ENCODE data around the gene EGFLAM. TPM values are rescaled to one million over a fixed set of nuclear protein-coding genes. Genes with fewer than 3 reads are reported as not detected.

EGFLAM gene
- total RNA-seq, 1 donor from 2014 or later = not detected

DNA sequence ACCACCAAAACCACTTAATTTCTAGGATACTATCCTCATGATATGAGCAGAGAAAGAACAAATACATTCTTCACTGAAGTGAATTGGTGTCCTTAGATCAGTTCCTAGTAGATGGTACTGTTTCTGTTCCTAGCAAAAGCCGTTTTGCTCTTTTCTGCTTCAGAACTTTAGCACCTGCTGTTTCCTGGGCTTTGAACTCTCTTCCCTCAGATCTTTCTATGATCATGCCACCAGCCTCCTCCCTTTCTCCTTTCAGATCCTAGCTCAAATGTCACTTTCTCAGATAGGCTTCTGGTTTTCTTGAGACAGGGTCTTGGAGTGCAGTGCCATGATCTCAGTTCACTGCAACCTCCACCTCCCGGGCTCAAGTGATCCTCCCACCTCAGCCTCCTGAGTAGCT is 118.0 kb downstream of the EGFLAM start:
- no peak for DNase-seq (ENCODE audit: extremely low spot score, unreplicated experiment)
- Mint-ChIP-seq H3K27ac (ENCODE audit: unreplicated experiment) (no peak overlapping the region), H3K4me3 (ENCODE audit: unreplicated experiment) (no peak overlapping the region), H3K36me3 (ENCODE audit: unreplicated experiment) (no peaks in the 10 kb centered on the region), H3K9me3 (ENCODE audit: unreplicated experiment) (no peaks in the 10 kb centered on the region), H3K4me1 (ENCODE audit: unreplicated experiment) (peaks cover 20% of the 10 kb centered on the region), H3K27me3 (ENCODE audit: unreplicated experiment) (peaks cover 19% of the 10 kb centered on the region)
- TF ChIP-seq, protein P1, sequence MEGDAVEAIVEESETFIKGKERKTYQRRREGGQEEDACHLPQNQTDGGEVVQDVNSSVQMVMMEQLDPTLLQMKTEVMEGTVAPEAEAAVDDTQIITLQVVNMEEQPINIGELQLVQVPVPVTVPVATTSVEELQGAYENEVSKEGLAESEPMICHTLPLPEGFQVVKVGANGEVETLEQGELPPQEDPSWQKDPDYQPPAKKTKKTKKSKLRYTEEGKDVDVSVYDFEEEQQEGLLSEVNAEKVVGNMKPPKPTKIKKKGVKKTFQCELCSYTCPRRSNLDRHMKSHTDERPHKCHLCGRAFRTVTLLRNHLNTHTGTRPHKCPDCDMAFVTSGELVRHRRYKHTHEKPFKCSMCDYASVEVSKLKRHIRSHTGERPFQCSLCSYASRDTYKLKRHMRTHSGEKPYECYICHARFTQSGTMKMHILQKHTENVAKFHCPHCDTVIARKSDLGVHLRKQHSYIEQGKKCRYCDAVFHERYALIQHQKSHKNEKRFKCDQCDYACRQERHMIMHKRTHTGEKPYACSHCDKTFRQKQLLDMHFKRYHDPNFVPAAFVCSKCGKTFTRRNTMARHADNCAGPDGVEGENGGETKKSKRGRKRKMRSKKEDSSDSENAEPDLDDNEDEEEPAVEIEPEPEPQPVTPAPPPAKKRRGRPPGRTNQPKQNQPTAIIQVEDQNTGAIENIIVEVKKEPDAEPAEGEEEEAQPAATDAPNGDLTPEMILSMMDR (IDR thresholded peaks at IDR 0.05) = no peak

DNA sequence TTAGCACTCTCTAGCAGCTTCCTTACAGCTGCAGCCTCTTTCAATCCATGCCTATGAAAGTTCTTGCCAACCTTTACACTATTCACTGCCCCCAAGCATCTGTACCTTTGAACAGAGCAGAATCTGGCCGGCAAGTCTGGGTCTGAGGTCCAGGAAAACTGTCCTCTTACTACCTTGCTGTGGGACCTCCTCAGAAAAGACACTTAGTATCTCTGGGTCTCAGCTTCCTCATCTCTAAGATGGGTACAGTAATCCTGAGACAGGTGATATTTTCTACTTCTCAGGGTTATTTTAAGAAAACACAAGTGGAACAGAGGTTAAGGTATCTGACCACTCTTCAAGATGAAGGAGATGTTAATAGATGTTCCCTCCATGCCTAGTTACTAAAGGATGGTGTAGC is 120.2 kb downstream of the EGFLAM start:
- no peaks in the 10 kb centered on the region for H3K36me3 Mint-ChIP-seq (ENCODE audit: unreplicated experiment)
- peaks cover 19% of the 10 kb centered on the region for H3K27me3 Mint-ChIP-seq (ENCODE audit: unreplicated experiment)
- H3K4me3 Mint-ChIP-seq (ENCODE audit: unreplicated experiment) = no peak overlapping the region
- DNase-seq (ENCODE audit: extremely low spot score, unreplicated experiment) = no peak
- TF ChIP-seq, protein P1 (IDR thresholded peaks at IDR 0.05) = no peak
- no peak overlapping the region for H3K27ac Mint-ChIP-seq (ENCODE audit: unreplicated experiment)
- peaks cover 22% of the 10 kb centered on the region for H3K4me1 Mint-ChIP-seq (ENCODE audit: unreplicated experiment)
- no peaks in the 10 kb centered on the region for H3K9me3 Mint-ChIP-seq (ENCODE audit: unreplicated experiment)

DNA sequence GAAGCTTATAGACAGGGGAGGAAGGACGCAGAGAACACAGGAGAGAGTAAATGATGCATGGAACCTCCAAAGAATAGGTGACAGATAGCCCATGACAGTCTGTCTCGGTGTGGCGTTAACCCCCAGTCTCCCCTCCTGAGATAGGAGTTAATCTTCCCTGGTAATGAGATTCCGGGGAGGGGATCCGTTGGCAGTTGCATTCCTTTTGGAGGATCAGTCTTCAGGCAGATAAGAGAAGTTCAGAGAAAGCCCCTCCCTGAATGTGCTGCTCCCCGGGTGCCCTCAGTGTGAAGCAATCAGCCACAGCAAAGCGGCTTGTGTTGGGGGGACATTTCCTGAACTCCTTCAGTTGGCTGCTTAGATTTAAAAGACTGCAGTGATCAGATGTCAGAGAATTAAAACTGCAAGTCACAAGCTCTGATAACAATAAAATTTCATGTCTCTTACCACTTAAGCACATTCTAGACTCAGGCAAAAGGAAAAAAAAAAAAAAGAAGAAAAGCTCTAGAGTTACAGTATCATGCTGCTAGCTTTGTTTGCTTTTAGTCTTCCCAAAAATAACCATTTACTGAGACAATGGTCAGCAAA is 121.1 kb downstream of the EGFLAM start:
- Mint-ChIP-seq H3K27me3 (ENCODE audit: unreplicated experiment) (peaks cover 17% of the 10 kb centered on the region), H3K4me1 (ENCODE audit: unreplicated experiment) (peaks cover 18% of the 10 kb centered on the region), H3K9me3 (ENCODE audit: unreplicated experiment) (no peaks in the 10 kb centered on the region), H3K36me3 (ENCODE audit: unreplicated experiment) (no peaks in the 10 kb centered on the region), H3K4me3 (ENCODE audit: unreplicated experiment) (no peak overlapping the region), H3K27ac (ENCODE audit: unreplicated experiment) (peak overlapping the region; percentile 85)
- no peak for DNase-seq (ENCODE audit: extremely low spot score, unreplicated experiment)
- TF ChIP-seq, protein P1 (IDR thresholded peaks at IDR 0.05) = no peak

DNA sequence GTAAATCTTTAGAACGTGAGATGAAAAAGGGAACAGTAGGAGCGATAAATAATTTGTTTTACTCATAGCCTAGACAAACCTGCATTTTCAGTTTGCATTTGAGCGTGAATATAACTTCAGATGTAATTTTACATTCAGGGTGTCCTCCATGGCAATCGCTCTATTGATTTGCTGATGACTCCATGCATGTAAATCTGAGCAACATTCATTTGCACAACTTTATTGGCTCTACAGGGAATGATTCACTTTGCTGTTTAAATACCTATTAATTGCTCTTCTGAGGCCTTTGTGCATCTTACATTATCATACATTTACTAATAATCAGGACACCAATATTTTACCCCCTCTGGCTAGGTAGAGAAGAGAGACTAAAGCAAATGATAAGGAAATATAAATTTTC is 122.2 kb downstream of the EGFLAM start:
- DNase-seq (ENCODE audit: extremely low spot score, unreplicated experiment) = no peak
- TF ChIP-seq, protein P1 (IDR thresholded peaks at IDR 0.05) = no peak
- Mint-ChIP-seq H3K4me3 (ENCODE audit: unreplicated experiment) (no peak overlapping the region), H3K4me1 (ENCODE audit: unreplicated experiment) (peaks cover 18% of the 10 kb centered on the region), H3K27me3 (ENCODE audit: unreplicated experiment) (peaks cover 14% of the 10 kb centered on the region), H3K27ac (ENCODE audit: unreplicated experiment) (no peak overlapping the region), H3K36me3 (ENCODE audit: unreplicated experiment) (no peaks in the 10 kb centered on the region), H3K9me3 (ENCODE audit: unreplicated experiment) (no peaks in the 10 kb centered on the region)

DNA sequence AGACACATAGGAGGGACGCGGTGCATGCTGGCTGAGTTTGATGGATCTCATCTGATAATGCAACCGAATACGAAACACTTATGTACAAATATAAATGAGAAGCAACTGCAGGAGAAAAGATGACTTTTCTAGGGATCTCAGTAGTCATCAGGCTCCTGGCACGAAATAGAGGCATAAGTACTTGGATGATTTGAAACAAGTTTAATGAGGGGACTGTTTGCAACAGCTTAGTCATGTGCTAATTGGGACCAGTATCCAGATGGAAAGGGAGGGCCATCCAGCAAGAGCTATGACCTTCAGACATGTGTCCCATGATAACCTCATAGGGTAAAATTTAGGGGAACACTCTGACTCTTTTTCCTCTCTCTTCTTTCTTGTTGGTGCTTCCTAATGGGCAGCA is 123.0 kb downstream of the EGFLAM start:
- H3K27ac Mint-ChIP-seq (ENCODE audit: unreplicated experiment) = no peak overlapping the region
- no peak overlapping the region for H3K4me3 Mint-ChIP-seq (ENCODE audit: unreplicated experiment)
- no peaks in the 10 kb centered on the region for H3K36me3 Mint-ChIP-seq (ENCODE audit: unreplicated experiment)
- H3K27me3 Mint-ChIP-seq (ENCODE audit: unreplicated experiment) = peaks cover 14% of the 10 kb centered on the region
- peaks cover 18% of the 10 kb centered on the region for H3K4me1 Mint-ChIP-seq (ENCODE audit: unreplicated experiment)
- no peaks in the 10 kb centered on the region for H3K9me3 Mint-ChIP-seq (ENCODE audit: unreplicated experiment)
- TF ChIP-seq, protein P1 (IDR thresholded peaks at IDR 0.05) = no peak
- no peak for DNase-seq (ENCODE audit: extremely low spot score, unreplicated experiment)

All from osteocyte (in vitro differentiated cells).